Tibial nerve (tissue), 3 donors: ENCODE results near the gene OGFR.

Experiments
- POLR2A ChIP-seq, 2 donors: fragments of 450-650 bp; IDR thresholded peaks; one replicate each; pipeline ENCODE4 v1.6.1; 2017; ENCODE audit warnings: antibody characterized with exemption in 2 of 2, mild to moderate bottlenecking in 2 of 2, moderate library complexity in 2 of 2
- TF ChIP-seq, protein P1 (sequence below), 5 experiments: fragments of 200-600 bp in 3 of 5; fragments of 450-650 bp in 2 of 5; sonication (generic) in 3 of 5; IDR thresholded peaks; one replicate each; pipeline ENCODE4 v1.5.1; 2016 to 2019; ENCODE audit warnings: antibody characterized with exemption in 5 of 5, mild to moderate bottlenecking in 3 of 5, moderate library complexity in 2 of 5

DNA sequence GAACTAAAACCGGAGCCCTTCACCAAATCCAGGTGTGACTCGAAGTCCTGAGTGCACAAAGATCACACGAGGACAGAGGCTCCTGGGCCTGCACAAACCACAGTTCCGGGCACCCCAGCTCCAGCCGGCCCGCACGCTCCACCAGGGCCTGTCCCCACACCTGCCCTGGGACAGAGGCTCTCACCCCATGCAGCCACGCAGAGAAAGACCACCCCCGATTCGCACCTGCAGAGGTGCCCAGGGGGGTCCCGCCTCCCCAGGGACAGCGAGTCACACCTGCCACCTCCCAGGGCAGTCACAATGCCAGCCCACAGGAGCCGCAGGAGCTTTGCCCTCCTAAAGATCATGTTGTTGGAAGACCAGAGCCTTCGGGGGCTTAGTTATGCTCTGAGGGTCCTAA lies 33.7 kb upstream of the OGFR start:
- TF ChIP-seq, protein P1, sequence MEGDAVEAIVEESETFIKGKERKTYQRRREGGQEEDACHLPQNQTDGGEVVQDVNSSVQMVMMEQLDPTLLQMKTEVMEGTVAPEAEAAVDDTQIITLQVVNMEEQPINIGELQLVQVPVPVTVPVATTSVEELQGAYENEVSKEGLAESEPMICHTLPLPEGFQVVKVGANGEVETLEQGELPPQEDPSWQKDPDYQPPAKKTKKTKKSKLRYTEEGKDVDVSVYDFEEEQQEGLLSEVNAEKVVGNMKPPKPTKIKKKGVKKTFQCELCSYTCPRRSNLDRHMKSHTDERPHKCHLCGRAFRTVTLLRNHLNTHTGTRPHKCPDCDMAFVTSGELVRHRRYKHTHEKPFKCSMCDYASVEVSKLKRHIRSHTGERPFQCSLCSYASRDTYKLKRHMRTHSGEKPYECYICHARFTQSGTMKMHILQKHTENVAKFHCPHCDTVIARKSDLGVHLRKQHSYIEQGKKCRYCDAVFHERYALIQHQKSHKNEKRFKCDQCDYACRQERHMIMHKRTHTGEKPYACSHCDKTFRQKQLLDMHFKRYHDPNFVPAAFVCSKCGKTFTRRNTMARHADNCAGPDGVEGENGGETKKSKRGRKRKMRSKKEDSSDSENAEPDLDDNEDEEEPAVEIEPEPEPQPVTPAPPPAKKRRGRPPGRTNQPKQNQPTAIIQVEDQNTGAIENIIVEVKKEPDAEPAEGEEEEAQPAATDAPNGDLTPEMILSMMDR (IDR thresholded peaks at IDR 0.05): no peak
- no peak for TF ChIP-seq POLR2A (IDR thresholded peaks at IDR 0.05)
